SK-N-SH (cell line): Measurements from ENCODE around the gene PBX3.

ENCODE experiments used
- CTCF ChIP-seq: fragments of 200-600 bp; sonication (generic); IDR thresholded peaks from 2 replicates; pipeline ENCODE4 v1.6.1; 2017; ENCODE audit warnings: antibody characterized with exemption, mild to moderate bottlenecking, moderate library complexity
- EZH2phosphoT487 ChIP-seq: fragments of 200-600 bp; sonication (generic); IDR thresholded peaks from 2 replicates; pipeline ENCODE4 v1.6.1; 2017; ENCODE audit warnings: low read depth, mixed run types, mild to moderate bottlenecking, antibody characterized with exemption, moderate library complexity, borderline replicate concordance
- MAX ChIP-seq: IDR thresholded peaks from 2 replicates; pipeline ENCODE4 v1.4.0; 2012; ENCODE audit warnings: low read depth
- PBX3 ChIP-seq: IDR thresholded peaks from 2 replicates; pipeline ENCODE4; 2012
- SIN3A ChIP-seq: IDR thresholded peaks from 2 replicates; pipeline ENCODE4 v1.6.1; 2012; ENCODE audit warnings: low read depth, mild to moderate bottlenecking, low read length, moderate library complexity, borderline replicate concordance
- TAF1 ChIP-seq: IDR thresholded peaks from 2 replicates; pipeline ENCODE4 v1.6.1; 2012; ENCODE audit warnings: low read depth, mild to moderate bottlenecking, low read length, moderate library complexity, borderline replicate concordance
- USF2 ChIP-seq: fragments of 150-350 bp; IDR thresholded peaks from 2 replicates; pipeline ENCODE4 v1.6.1; 2017; ENCODE audit warnings: antibody characterized with exemption, low read length, low read depth, borderline replicate concordance
- ZBTB33 ChIP-seq: IDR thresholded peaks from 2 replicates; pipeline ENCODE4 v1.4.0; 2012; ENCODE audit warnings: low read depth, borderline replicate concordance

GRCh38 chr9:126016579-126017290 lies 269.6 kb downstream of the PBX3 start:
- no peak for TF ChIP-seq CTCF
- TF ChIP-seq EZH2phosphoT487 = no peak
- TF ChIP-seq TAF1 = no peak
- no peak for TF ChIP-seq MAX
- no peak for TF ChIP-seq ZBTB33
- no peak for TF ChIP-seq PBX3
- no peak for TF ChIP-seq USF2
- TF ChIP-seq SIN3A = no peak
